ENCODE results near the gene MYOZ3.

MYOZ3 gene

DNA sequence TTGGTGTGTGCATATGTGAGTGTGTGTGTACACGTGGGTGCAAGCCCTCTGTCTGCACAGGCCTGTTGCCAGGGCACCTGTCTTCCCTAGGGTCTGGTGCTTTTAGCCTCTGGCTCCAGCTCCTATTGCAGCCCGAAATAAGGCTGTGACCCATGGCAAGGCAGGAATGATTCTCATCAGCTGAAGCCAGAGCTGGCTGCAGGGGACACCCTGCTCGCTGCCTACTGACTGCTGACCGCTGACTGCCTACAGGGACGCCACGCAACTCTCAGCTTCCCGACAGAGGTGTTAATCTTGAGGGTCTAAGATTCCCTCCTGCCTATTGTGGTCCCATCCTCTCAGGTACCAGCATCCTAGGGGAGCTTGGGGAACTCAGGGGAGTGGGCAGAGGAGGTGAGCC lies at the start of gene MYOZ3:
Gene MYOZ3, plus strand, starts transcription at position 166 of the 400 bp plus-strand sequence. CDS start 1,691 bp downstream, outside the sequence.
- no peak for DNase-seq

- DNase-seq, result no peak
These were observed 48.6 kb upstream of the MYOZ3 start for GRCh38 chr5:150612405-150612804.

DNA sequence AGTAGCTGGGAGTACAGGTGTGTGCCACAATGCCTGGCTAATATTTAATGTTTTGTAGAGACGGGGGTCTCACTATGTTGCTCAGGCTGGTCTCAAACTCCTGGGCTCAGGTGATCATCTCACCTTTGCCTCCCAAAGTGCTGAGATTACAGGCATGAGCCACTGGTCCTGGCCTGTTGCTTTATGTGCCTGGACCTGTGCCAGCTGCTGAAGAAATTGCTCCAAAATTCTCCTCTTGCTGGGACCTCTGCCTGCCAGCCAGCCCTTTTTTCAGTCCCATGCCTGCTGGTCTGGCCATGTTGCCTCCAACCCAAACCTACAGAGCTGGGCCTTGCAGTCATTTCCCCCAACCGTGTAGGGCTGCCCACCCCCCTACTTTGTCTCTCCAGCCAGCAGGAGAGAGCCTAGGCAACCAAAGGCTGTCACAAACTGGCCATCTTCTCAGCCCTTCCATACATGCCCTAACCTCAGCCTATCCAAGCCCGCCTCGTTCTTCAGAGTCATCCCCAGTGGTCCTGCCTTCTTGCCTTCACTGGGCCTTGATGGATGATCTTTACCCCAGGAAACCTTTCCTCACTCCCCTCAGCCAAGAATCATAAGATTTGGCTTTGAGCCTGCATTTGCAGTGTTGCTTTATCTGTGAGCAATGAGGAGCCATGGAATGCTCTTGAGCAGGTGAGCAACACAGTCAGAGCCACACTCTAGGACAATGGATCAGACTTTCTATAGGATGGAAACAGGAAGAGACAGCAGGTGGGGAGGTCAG lies 48.0 kb upstream of the MYOZ3 start:
- no peak for DNase-seq

DNA sequence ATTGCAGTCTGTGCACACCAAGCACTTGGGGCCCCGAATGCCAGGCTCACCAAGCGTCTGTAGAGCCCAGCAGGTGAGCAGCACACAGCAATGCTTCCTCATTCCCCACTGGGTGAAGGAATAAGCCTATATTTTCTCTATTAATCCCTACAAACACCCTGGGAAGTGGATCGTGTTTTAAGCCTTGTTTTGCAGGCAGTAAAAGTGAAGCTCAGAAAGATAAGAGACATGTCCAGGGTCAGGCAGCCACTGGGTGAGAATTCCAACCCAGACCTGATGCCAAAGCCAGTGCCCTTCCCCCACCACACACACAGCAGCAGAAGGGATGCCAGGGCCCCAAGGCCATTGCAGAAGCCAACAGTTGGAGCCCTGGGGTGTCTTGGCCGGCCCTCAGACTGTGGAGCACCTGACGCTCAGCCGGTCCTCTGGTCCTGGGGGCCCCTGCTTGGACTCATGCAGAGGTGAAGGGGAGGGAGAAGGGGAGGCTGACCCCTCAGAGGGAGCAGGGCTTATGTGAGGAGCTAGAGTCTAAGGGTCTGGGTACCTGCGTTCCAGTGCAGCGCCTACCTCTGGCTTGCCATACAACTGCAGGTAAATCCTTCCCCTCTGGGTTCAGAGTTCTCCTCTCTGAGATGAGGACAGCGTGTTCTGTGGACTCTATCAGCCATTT lies 46.9 kb upstream of the MYOZ3 start:
- no peak for DNase-seq

DNA sequence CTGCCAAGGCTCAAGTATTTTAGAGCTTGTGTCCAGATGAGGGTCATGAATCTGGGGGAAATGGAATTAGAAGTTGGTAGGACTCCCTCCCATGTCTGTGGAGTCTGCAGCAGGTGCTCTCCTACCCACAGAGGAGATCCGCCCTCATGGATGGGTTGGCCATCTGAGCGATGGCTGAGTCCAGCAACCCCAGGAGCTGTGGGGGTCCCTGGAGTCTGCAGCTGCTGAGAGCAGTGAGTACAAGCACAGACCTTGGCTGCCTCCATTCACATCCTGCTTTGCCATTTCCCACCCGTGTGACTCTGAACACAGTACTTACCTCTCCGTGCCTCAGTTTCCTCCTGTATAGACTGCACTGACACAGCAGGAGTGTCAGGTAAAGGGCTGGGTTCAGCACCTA lies 46.4 kb upstream of the MYOZ3 start:
- DNase-seq, result no peak

DNA sequence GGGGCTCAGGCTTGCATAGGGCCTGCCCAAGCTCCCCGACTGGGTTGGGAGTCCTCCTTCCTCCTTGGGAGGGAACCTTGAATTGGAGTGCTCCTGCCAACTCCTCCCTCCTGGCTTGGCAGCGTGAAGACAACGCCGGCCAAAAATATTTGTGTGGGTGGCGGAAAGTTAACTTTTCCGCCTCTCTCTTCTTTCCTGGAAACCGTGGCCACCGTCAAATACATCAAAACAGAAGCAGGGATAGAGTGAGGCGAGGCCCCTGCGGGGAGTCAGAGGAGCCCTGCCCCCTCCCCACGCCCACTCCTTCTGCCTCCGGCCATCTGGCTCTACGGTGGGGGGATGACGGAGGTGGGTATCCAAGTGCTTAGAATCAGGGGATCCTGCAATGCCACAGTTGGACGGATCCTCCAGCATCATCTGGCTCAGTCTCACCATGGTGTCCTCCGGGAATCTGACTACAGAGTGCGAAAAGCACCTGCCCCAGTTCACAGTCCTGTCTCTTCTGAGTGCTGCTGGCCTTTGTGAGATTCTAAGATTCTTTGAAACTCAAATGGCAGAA lies 45.8 kb upstream of the MYOZ3 start:
- DNase-seq, result no peak

- no peak for DNase-seq
These were observed 45.0 kb upstream of the MYOZ3 start for GRCh38 chr5:150616024-150616470.

- DNase-seq, result no peak
These were observed 44.5 kb upstream of the MYOZ3 start for GRCh38 chr5:150616506-150616905.

GRCh38 chr5:150618163-150618562 lies 42.9 kb upstream of the MYOZ3 start:
- DNase-seq, result no peak

- no peak for DNase-seq
These were observed 42.3 kb upstream of the MYOZ3 start for GRCh38 chr5:150618588-150619281.

- DNase-seq, result no peak
These were observed 41.5 kb upstream of the MYOZ3 start for GRCh38 chr5:150619359-150620230.

DNA sequence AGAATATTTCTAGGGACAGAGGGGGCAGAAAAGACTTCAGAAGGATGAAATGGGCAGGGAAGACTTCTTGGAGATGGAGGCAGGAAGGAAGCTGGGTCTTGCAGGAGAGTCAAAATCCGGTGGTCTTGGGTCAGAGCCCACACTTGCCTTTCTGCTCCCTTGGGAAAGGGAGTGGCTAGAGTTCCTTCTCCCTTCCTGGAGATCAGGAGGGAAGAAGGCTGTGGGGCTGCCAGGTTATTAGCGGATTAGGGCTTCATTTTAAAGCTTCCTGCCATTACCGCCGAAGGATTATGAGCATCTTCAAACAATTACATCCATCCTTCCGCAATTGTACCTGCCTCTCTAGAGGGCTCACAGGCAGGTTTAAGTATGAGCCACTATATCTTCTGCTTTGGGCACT lies 39.8 kb upstream of the MYOZ3 start:
- DNase-seq, result no peak

DNA sequence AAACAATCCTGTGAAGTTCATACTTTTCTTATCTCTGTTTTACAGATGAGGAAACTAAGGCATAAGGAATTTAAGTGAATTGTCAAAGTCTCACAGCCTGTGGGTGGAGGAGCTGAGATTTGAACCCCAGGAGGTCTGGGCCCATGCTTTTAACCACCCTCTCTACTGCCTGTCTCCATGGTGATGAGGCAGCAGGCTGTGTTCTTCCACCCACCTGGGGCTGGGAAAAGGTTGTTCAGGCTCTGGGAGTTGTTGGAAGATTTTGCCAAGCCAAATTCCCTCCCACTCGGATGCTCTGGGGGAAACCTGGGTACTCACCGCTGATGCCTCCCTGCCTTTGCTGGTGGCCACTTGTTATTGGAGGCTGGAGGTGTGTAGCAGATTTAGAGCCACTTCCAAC lies 38.9 kb upstream of the MYOZ3 start:
- DNase-seq, result no peak

- no peak for DNase-seq
These were observed 37.7 kb upstream of the MYOZ3 start for GRCh38 chr5:150623152-150623877.

- DNase-seq, result no peak
These were observed 37.2 kb upstream of the MYOZ3 start for GRCh38 chr5:150623878-150624216.

DNA sequence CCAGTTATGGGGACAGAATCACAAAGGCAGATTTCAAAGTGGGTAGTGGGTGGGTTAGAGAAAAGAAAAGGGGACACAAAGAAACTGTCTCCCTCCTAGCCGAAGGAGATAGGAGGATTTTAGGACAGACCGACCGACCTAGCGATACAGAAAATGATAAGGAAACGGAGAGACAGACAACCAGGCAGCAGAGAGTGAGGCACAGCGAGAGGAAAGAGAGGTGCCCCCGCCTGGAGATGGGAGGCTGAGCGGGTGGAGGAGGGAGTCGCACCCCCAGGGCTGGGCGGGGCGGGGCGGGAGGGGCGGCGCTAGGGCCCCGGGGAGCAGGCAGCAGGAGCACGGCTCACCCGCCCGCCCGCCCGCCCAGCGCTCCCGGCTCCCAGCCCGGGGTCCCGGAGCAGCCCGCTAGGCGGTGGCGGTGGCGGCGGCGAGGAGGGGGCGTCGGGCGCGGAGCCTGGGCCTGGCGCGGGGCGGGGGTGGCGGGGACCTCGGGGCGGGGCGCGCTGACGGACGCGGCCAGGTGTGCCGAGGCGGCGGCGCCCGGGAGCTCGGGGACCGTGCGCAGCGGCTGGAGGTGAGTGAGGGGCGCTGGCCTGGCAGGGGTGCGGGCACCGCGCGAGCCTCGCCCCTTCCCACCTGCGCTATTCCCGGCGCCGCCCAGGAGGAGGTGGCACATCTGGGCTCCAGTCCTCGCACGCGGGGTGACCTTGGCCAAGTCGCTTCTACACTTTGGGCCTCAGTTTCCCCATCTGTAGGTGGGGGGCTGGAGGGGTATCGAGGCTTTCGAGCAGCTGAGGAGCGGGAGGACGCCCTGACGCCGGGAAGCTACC lies 36.5 kb upstream of the MYOZ3 start:
- peak; percentile 23 to 26 for DNase-seq

- DNase-seq, result no peak
These were observed 35.9 kb upstream of the MYOZ3 start for GRCh38 chr5:150625164-150625535.

- DNase-seq, result peak in 1 of 2 donors; percentile 54
These were observed 35.0 kb upstream of the MYOZ3 start for GRCh38 chr5:150625831-150626746.

DNA sequence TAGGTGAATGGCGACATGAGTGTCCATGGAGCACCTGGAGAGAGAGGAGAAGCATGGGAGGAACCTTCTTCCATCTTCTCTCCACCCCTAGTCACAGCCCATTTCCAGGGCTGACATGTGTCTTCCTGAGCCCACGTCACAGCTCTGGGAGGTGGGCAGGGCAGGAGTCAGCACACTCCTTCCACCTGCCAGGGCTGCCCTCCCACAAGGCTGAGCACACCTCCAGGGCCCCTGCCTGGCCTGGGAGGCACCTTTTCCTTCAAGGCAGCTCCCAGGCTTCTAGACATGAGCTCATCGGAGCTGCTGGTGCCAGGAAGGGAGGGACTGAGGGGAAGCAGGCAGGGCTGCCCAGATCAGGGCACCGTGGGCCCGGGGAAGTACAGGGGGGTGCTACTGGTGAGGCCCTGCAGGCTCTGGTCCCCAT lies 34.2 kb upstream of the MYOZ3 start:
- DNase-seq, result no peak
